H1 (cell line): Measurements from ENCODE around the gene XAF1. TPM values are rescaled to one million over a fixed set of nuclear protein-coding genes. Genes with fewer than 3 reads are reported as not detected.

Experiments
- CTCF ChIA-PET: fragments of 300-600 bp; sonication (Branson Sonifier 250); formaldehyde crosslinking; loops from one replicate; lab custom pipeline; 2021; ENCODE audit not compliant: partially characterized antibody; lab: Charles Lee
- POLR2A ChIA-PET: fragments of 300-600 bp; sonication (Branson Sonifier 250); formaldehyde crosslinking; loops from one replicate; lab custom pipeline; 2021; ENCODE audit warnings: inconsistent platforms; ENCODE audit not compliant: partially characterized antibody; lab: Charles Lee
- DNase-seq, 2 experiments: peaks; one replicate each; pipeline versions ENCODE4 v3.0.0 to v3.0.0-alpha.2; 2010 to 2022; ENCODE audit warnings: low spot score in 2 of 2, low read depth in 1 of 2, mixed read lengths in 1 of 2
- FAIRE-seq: peaks from 2 replicates; lab custom pipeline; 2011; peaks lifted over from hg19 to GRCh38; lab: Jason Lieb, UNC
- H2AFZ ChIP-seq: 2 replicates; pipeline ENCODE4 v1.8.1; 2012; ENCODE audit warnings: low read length, inconsistent platforms
- H2AK5ac ChIP-seq: 2 replicates; pipeline ENCODE4 v1.6.1; 2013; ENCODE audit warnings: low read depth, low read length
- H2BK120ac ChIP-seq: replicated peaks from 2 replicates; pipeline ENCODE3; 2013; ENCODE audit warnings: low read depth, low read length, inconsistent platforms
- H2BK12ac ChIP-seq: 2 replicates; pipeline ENCODE4 v1.6.1; 2013; ENCODE audit warnings: low read depth, low read length
- H2BK15ac ChIP-seq: 2 replicates; pipeline ENCODE4 v1.6.1; 2013; ENCODE audit warnings: low read length
- H2BK20ac ChIP-seq: 2 replicates; pipeline ENCODE4 v1.6.1; 2013; ENCODE audit warnings: low read length
- H2BK5ac ChIP-seq: 2 replicates; pipeline ENCODE4 v1.6.1; 2013; ENCODE audit warnings: low read depth, low read length
- H3K14ac ChIP-seq: 2 replicates; pipeline ENCODE4 v1.6.1; 2013; ENCODE audit warnings: inconsistent platforms; ENCODE audit not compliant: insufficient read length
- H3K18ac ChIP-seq: 2 replicates; pipeline ENCODE4 v1.6.1; 2013; ENCODE audit warnings: low read length; ENCODE audit errors: extremely low read depth
- H3K23ac ChIP-seq: 2 replicates; pipeline ENCODE4 v1.6.1; 2013; ENCODE audit warnings: inconsistent platforms; ENCODE audit not compliant: insufficient read length
- H3K23me2 ChIP-seq: 2 replicates; pipeline ENCODE4 v1.6.1; 2013; ENCODE audit warnings: low read depth, low read length
- H3K27ac ChIP-seq: 2 replicates; pipeline ENCODE4 v1.6.1; 2011; ENCODE audit warnings: low read depth, low read length, inconsistent platforms
- H3K27me3 ChIP-seq, 4 experiments: replicated peaks in 1 of 4; 1 replicate in 1 of 4; 2 replicates in 3 of 4; pipeline versions ENCODE4 v1.6.1 to v1.8.1; 2011 to 2013; ENCODE audit warnings: low read length in 3 of 4, mild to moderate bottlenecking in 3 of 4, inconsistent platforms in 2 of 4, mixed read lengths in 2 of 4, moderate library complexity in 1 of 4; ENCODE audit not compliant: control insufficient read depth in 3 of 4, insufficient read depth in 3 of 4; ENCODE audit errors: extremely low read depth in 1 of 4
- H3K36me3 ChIP-seq, 4 experiments: 2 replicates each; pipeline versions ENCODE4 v1.6.1 to v1.8.1; 2011 to 2013; ENCODE audit warnings: mild to moderate bottlenecking in 4 of 4, low read length in 3 of 4, moderate library complexity in 2 of 4, control low read depth in 1 of 4, inconsistent platforms in 1 of 4; ENCODE audit not compliant: insufficient read depth in 4 of 4, control insufficient read depth in 2 of 4
- H3K4ac ChIP-seq: replicated peaks from 2 replicates; pipeline ENCODE3; 2013; ENCODE audit warnings: low read length, low read depth, mixed read lengths, inconsistent platforms; ENCODE audit not compliant: insufficient read length
- H3K4me1 ChIP-seq, 4 experiments: replicated peaks in 1 of 4; 1 replicate in 1 of 4; 2 replicates in 3 of 4; pipeline versions ENCODE4 v1.6.1 to v1.8.1; 2011 to 2013; ENCODE audit warnings: low read length in 3 of 4, inconsistent platforms in 2 of 4, mixed read lengths in 1 of 4; ENCODE audit not compliant: insufficient read depth in 4 of 4, control insufficient read depth in 3 of 4
- H3K4me2 ChIP-seq, 2 experiments: 2 replicates each; pipeline versions ENCODE4 v1.6.1 to v1.8.1; 2011 to 2013; ENCODE audit warnings: low read depth in 2 of 2, low read length in 2 of 2, control low read depth in 1 of 2, inconsistent platforms in 1 of 2, mild to moderate bottlenecking in 1 of 2; ENCODE audit not compliant: insufficient read depth in 1 of 2
- H3K4me3 ChIP-seq, 4 experiments: fragments of 200-600, 300-600 bp in 1 of 4; sonication (generic), shearing (Covaris generic), sonication (Bioruptor Twin) in 1 of 4; 2 replicates each; pipeline versions ENCODE4 v1.5.1 to v1.8.1; 2011 to 2016; ENCODE audit warnings: low read length in 4 of 4, low read depth in 3 of 4, control low read depth in 2 of 4, inconsistent platforms in 2 of 4, mild to moderate bottlenecking in 2 of 4, mixed read lengths in 1 of 4, moderate library complexity in 1 of 4; ENCODE audit not compliant: insufficient read depth in 2 of 4; ENCODE audit errors: extremely low read depth in 1 of 4
- H3K56ac ChIP-seq: replicated peaks from 2 replicates; pipeline ENCODE3; 2013; ENCODE audit warnings: low read depth, mild to moderate bottlenecking, mixed read lengths, low read length, inconsistent platforms; ENCODE audit not compliant: insufficient read length
- H3K79me1 ChIP-seq: 2 replicates; pipeline ENCODE4 v1.6.1; 2013; ENCODE audit warnings: low read depth, low read length, control low read depth
- H3K79me2 ChIP-seq, 2 experiments: 2 replicates each; pipeline versions ENCODE4 v1.6.1 to v1.8.1; 2012 to 2013; ENCODE audit warnings: low read length in 2 of 2, mild to moderate bottlenecking in 2 of 2, inconsistent platforms in 1 of 2; ENCODE audit not compliant: insufficient read depth in 2 of 2, control insufficient read depth in 1 of 2
- H3K9ac ChIP-seq, 4 experiments: replicated peaks in 1 of 4; 1 replicate in 1 of 4; 2 replicates in 3 of 4; pipeline versions ENCODE4 v1.6.1 to v1.8.1; 2011 to 2013; ENCODE audit warnings: low read depth in 3 of 4, low read length in 3 of 4, control low read depth in 2 of 4, mild to moderate bottlenecking in 2 of 4, moderate library complexity in 2 of 4, inconsistent platforms in 1 of 4; ENCODE audit errors: extremely low read depth in 1 of 4
- H3K9me3 ChIP-seq, 2 experiments: 2 replicates each; pipeline versions ENCODE4 v1.6.1 to v1.8.1; 2012 to 2013; ENCODE audit warnings: mild to moderate bottlenecking in 2 of 2, moderate library complexity in 2 of 2, control low read depth in 1 of 2, inconsistent platforms in 1 of 2, low read depth in 1 of 2, low read length in 1 of 2, mixed read lengths in 1 of 2; ENCODE audit not compliant: insufficient read depth in 2 of 2
- H4K20me1 ChIP-seq, 2 experiments: replicated peaks in 1 of 2; 2 replicates each; pipeline versions ENCODE3 to v1.8.1; 2011 to 2013; ENCODE audit warnings: inconsistent platforms in 2 of 2, low read length in 2 of 2, mild to moderate bottlenecking in 1 of 2; ENCODE audit not compliant: insufficient read depth in 2 of 2, control insufficient read depth in 1 of 2
- H4K5ac ChIP-seq: 2 replicates; pipeline ENCODE4 v1.6.1; 2013; ENCODE audit warnings: low read length, low read depth, mixed read lengths, inconsistent platforms; ENCODE audit not compliant: insufficient read length
- H4K8ac ChIP-seq: 2 replicates; pipeline ENCODE4 v1.8.0; 2013; ENCODE audit warnings: mild to moderate bottlenecking, moderate library complexity, low read length, inconsistent platforms; ENCODE audit not compliant: insufficient read depth; ENCODE audit errors: extremely low read depth
- H4K91ac ChIP-seq: replicated peaks from 2 replicates; pipeline ENCODE3; 2013; ENCODE audit warnings: low read length, mixed read lengths, inconsistent platforms; ENCODE audit not compliant: insufficient read length
- SRF ChIP-seq: IDR thresholded peaks from 2 replicates; pipeline ENCODE4 v1.6.1; 2011; ENCODE audit warnings: mild to moderate bottlenecking, low read depth, low read length, moderate library complexity
- WGBS, 2 experiments: shearing (Covaris generic) in 1 of 2; methylation state at CpG; one replicate each; pipeline versions ENCODE4 v1.1.6 to v1.1.7; 2013 to 2015; ENCODE audit warnings: low lambda C conversion rate in 2 of 2, mixed read lengths in 2 of 2, inconsistent platforms in 1 of 2, low coverage in 1 of 2, missing lambda C conversion rate in 1 of 2; ENCODE audit not compliant: insufficient replicate concordance in 2 of 2, insufficient coverage in 1 of 2, insufficient read length in 1 of 2; ENCODE audit errors: extremely low coverage in 1 of 2, missing lambda C conversion rate in 1 of 2; 5-methylcytosine and 5-hydroxymethylcytosine counted together
- polyA plus RNA-seq, 7 experiments: library from polyadenylated mRNA; depleted of rRNA in 3 of 7; stranded (reverse) in 5 of 7; unstranded in 2 of 7; fragments of >200 nt in 5 of 7; fragments of 200-250 nt in 2 of 7; gene quantifications; 1 replicate in 5 of 7; 2 replicates in 1 of 7; 4 replicates in 1 of 7; pipeline versions ENCODE4 v1.2.1 to v1.2.3, GENCODE V29; 2011 to 2013; ENCODE audit warnings: missing spikeins in 2 of 7, mixed read lengths in 2 of 7
- total RNA-seq: library from RNA; stranded (reverse); fragmentation: NEBNext Ultra II Directional; extraction: Animal tissue kit (Norgen Biotek cat#: 25700); gene quantifications from 2 replicates; pipeline ENCODE4 v1.2.1, GENCODE V29; 2021
- TF ChIP-seq, protein P1 (sequence below): IDR thresholded peaks from 2 replicates; pipeline ENCODE4 v1.6.1; 2012; ENCODE audit warnings: inconsistent platforms

Gene XAF1
- total and polyA plus RNA-seq, 2 of the 8 experiments (the other 6 are each of a cell fraction or from before 2014, with no cell fraction given): not detected

- no peak overlapping the region for H2BK120ac ChIP-seq
- H4K8ac ChIP-seq: no peak overlapping the region
- CTCF ChIA-PET: interaction anchor here (1.1 to 2.4 kb wide), 3 partner anchors 40 to 147 kb away, joined by 3 to 11 read pairs (median 4); no protein-coding TSS in a partner anchor
- POLR2A ChIA-PET: interaction anchor here (0.7 kb wide), 1 partner anchor 161 kb away, joined by 3 read pairs; no protein-coding TSS in a partner anchor
- H3K79me2 ChIP-seq: no peaks in the 10 kb centered on the region
- H4K5ac ChIP-seq: no peak overlapping the region
- WGBS, 2 experiments: 82% methylated on average over 7 of the region's 8 CpGs; no CpG with 5 or more reads in 1 of the 2 experiments
- no peak overlapping the region for H2BK15ac ChIP-seq
- H3K56ac ChIP-seq: no peak overlapping the region
- no peak overlapping the region for H3K18ac ChIP-seq
- H3K36me3 ChIP-seq: no peaks in the 10 kb centered on the region
- no peak overlapping the region for H2AFZ ChIP-seq
- FAIRE-seq: no peak
- no peak for TF ChIP-seq SRF
- TF ChIP-seq, protein P1, sequence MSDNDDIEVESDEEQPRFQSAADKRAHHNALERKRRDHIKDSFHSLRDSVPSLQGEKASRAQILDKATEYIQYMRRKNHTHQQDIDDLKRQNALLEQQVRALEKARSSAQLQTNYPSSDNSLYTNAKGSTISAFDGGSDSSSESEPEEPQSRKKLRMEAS: no peak
- no peak overlapping the region for H3K14ac ChIP-seq
- no peak overlapping the region for H3K9ac ChIP-seq
- no peaks in the 10 kb centered on the region; the same call in 1 of the 2 replicates for H3K79me1 ChIP-seq
- H3K4me1 ChIP-seq: peaks cover 0 to 3% (median 2%) of the 10 kb centered on the region in 4 experiments; a peak in 2 of 7 replicates
- H3K4me3 ChIP-seq: no peak overlapping the region
- H4K20me1 ChIP-seq: no peaks in the 10 kb centered on the region
- H3K23me2 ChIP-seq: peaks cover 3% of the 10 kb centered on the region; the same call in 1 of the 2 replicates
- no peak overlapping the region for H2AK5ac ChIP-seq
- no peak overlapping the region for H2BK20ac ChIP-seq
- H2BK12ac ChIP-seq: no peak overlapping the region
- no peak for DNase-seq
- no peak overlapping the region for H3K23ac ChIP-seq
- no peak overlapping the region for H3K4ac ChIP-seq
- H2BK5ac ChIP-seq: no peak overlapping the region
- no peak overlapping the region for H3K27ac ChIP-seq
- no peak overlapping the region for H4K91ac ChIP-seq
- peaks cover 0 to 6% (median 3%) of the 10 kb centered on the region in 4 experiments; a peak in 6 of 7 replicates for H3K27me3 ChIP-seq
- H3K4me2 ChIP-seq: no peak overlapping the region
- no peaks in the 10 kb centered on the region for H3K9me3 ChIP-seq
Observed at GRCh38 chr17:6706996-6707395, 48.9 kb upstream of the XAF1 start.
